ENCODE data around the gene GLYR1.

DNA sequence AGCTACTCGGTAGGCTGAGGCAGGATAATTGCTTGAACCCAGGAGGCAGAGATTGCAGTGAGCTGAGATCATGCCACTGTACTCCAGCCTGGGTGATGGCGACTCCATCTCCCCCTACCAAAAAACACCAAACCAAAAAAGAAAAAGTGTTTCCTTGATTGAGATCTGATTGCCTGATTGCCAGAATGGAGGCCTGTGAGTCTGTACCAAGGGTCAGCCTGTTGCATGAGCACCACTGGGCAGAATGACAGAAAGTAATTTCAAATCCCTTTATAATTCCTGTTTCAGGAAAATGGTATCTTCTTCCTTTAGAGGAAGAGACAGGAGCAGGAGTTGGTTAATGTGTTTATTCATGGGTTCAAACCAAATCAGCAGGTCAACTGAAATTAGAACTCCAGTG, 8.7 kb upstream of the GLYR1 start:
- TF ChIP-seq, protein P1, sequence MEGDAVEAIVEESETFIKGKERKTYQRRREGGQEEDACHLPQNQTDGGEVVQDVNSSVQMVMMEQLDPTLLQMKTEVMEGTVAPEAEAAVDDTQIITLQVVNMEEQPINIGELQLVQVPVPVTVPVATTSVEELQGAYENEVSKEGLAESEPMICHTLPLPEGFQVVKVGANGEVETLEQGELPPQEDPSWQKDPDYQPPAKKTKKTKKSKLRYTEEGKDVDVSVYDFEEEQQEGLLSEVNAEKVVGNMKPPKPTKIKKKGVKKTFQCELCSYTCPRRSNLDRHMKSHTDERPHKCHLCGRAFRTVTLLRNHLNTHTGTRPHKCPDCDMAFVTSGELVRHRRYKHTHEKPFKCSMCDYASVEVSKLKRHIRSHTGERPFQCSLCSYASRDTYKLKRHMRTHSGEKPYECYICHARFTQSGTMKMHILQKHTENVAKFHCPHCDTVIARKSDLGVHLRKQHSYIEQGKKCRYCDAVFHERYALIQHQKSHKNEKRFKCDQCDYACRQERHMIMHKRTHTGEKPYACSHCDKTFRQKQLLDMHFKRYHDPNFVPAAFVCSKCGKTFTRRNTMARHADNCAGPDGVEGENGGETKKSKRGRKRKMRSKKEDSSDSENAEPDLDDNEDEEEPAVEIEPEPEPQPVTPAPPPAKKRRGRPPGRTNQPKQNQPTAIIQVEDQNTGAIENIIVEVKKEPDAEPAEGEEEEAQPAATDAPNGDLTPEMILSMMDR (IDR thresholded peaks at IDR 0.05) = no peak
- TF ChIP-seq EZH2 (IDR thresholded peaks at IDR 0.05; ENCODE audit: borderline replicate concordance, insufficient read depth, low read depth, low read length, poor library complexity, severe bottlenecking) = no peak

Measured in B cell (primary cell).